Measurements from ENCODE around the gene IPO11.

The IPO11 gene

GRCh38 chr5:62547945-62548630 is 135.5 kb downstream of the IPO11 start:
- Histone ChIP-seq H3K27me3 (no peaks in the 10 kb centered on the region), H3K36me3 (peaks cover 14% of the 10 kb centered on the region), H3K4me3 (ENCODE audit: low read depth, low read length) (no peak overlapping the region), H3K4me1 (no peaks in the 10 kb centered on the region), H3K9me3 (no peaks in the 10 kb centered on the region)
- no peak for TF ChIP-seq CTCF (IDR thresholded peaks at IDR 0.05; ENCODE audit: low read depth, low read length)
- DNase-seq: no peak

GRCh38 chr5:62550103-62550502 is 137.5 kb downstream of the IPO11 start:
- Histone ChIP-seq H3K36me3 (peaks cover 18% of the 10 kb centered on the region), H3K9me3 (no peaks in the 10 kb centered on the region; the same call in 1 of the 2 replicates), H3K4me3 (ENCODE audit: low read depth, low read length) (no peak overlapping the region), H3K27me3 (no peaks in the 10 kb centered on the region), H3K4me1 (no peaks in the 10 kb centered on the region; the same call in 1 of the 2 replicates)
- DNase-seq: no peak
- no peak for TF ChIP-seq CTCF (IDR thresholded peaks at IDR 0.05; ENCODE audit: low read depth, low read length)

- H3K36me3 ChIP-seq: peaks cover 10% of the 10 kb centered on the region
- H3K9me3 ChIP-seq: no peaks in the 10 kb centered on the region; the same call in 1 of the 2 replicates
- H3K4me1 ChIP-seq: no peaks in the 10 kb centered on the region; the same call in 1 of the 2 replicates
- H3K27me3 ChIP-seq: no peaks in the 10 kb centered on the region
- TF ChIP-seq CTCF (IDR thresholded peaks at IDR 0.05; ENCODE audit: low read depth, low read length): no peak
- H3K4me3 ChIP-seq (ENCODE audit: low read depth, low read length): no peak overlapping the region
- DNase-seq: no peak
Observed at GRCh38 chr5:62555930-62556329, 143.4 kb downstream of the IPO11 start.

- no peak for DNase-seq
- H3K9me3 ChIP-seq: no peaks in the 10 kb centered on the region
- no peaks in the 10 kb centered on the region; the same call in 1 of the 2 replicates for H3K36me3 ChIP-seq
- no peaks in the 10 kb centered on the region; the same call in 1 of the 2 replicates for H3K4me1 ChIP-seq
- H3K27me3 ChIP-seq: no peaks in the 10 kb centered on the region
- no peak for TF ChIP-seq CTCF (IDR thresholded peaks at IDR 0.05; ENCODE audit: low read depth, low read length)
- no peak overlapping the region for H3K4me3 ChIP-seq (ENCODE audit: low read depth, low read length)
Observed at GRCh38 chr5:62558941-62559340, 146.4 kb downstream of the IPO11 start.

GRCh38 chr5:62560786-62561185 is 148.2 kb downstream of the IPO11 start:
- Histone ChIP-seq H3K4me3 (ENCODE audit: low read depth, low read length) (no peak overlapping the region), H3K36me3 (no peaks in the 10 kb centered on the region; the same call in none of the 2 replicates)
- DNase-seq: no peak

More at GRCh38 chr5:62560786-62561185, 148.2 kb downstream of the IPO11 start:
- no peaks in the 10 kb centered on the region; the same call in 1 of the 2 replicates for H3K4me1 ChIP-seq
- no peak for TF ChIP-seq CTCF (IDR thresholded peaks at IDR 0.05; ENCODE audit: low read depth, low read length)
- no peaks in the 10 kb centered on the region for H3K27me3 ChIP-seq
- no peaks in the 10 kb centered on the region for H3K9me3 ChIP-seq

Measured in BE2C (cell line).